Activated gamma-delta T cell (primary cell): ENCODE results near the gene KCNT1.

ENCODE experiments used
- DNase-seq: peaks from one replicate; lab custom pipeline; 2025; lab: John Stamatoyannopoulos, UW

The KCNT1 gene

GRCh38 chr9:135700525-135700924, 1.5 kb upstream of the KCNT1 start:
- no peak for DNase-seq

GRCh38 chr9:135701067-135701958, 672 bp upstream of the KCNT1 start:
- no peak for DNase-seq

- no peak for DNase-seq
Measured at GRCh38 chr9:135703726-135704125, 1.7 kb downstream of the KCNT1 start.

GRCh38 chr9:135704483-135704882, 2.5 kb downstream of the KCNT1 start:
- DNase-seq: no peak

GRCh38 chr9:135705376-135705775, 3.4 kb downstream of the KCNT1 start:
- DNase-seq: no peak

- DNase-seq: no peak
Measured at GRCh38 chr9:135706288-135706687, 4.3 kb downstream of the KCNT1 start.

GRCh38 chr9:135707252-135708138, 5.5 kb downstream of the KCNT1 start:
- DNase-seq: no peak

GRCh38 chr9:135708164-135708563, 6.2 kb downstream of the KCNT1 start:
- no peak for DNase-seq

- DNase-seq: no peak
Measured at GRCh38 chr9:135711391-135711790, 9.4 kb downstream of the KCNT1 start.

- no peak for DNase-seq
Measured at GRCh38 chr9:135711881-135712280, 9.9 kb downstream of the KCNT1 start.

- no peak for DNase-seq
Measured at GRCh38 chr9:135712613-135713295, 10.8 kb downstream of the KCNT1 start.

GRCh38 chr9:135714242-135715055, 12.5 kb downstream of the KCNT1 start:
- no peak for DNase-seq

GRCh38 chr9:135715056-135715595, 13.1 kb downstream of the KCNT1 start:
- no peak for DNase-seq

GRCh38 chr9:135716045-135716444, 14.1 kb downstream of the KCNT1 start:
- DNase-seq: no peak

GRCh38 chr9:135717410-135717809, 15.4 kb downstream of the KCNT1 start:
- no peak for DNase-seq

- no peak for DNase-seq
Measured at GRCh38 chr9:135718616-135719015, 16.6 kb downstream of the KCNT1 start.

- DNase-seq: no peak
Measured at GRCh38 chr9:135719472-135719871, 17.5 kb downstream of the KCNT1 start.

- no peak for DNase-seq
Measured at GRCh38 chr9:135722365-135722764, 20.4 kb downstream of the KCNT1 start.

- DNase-seq: no peak
Measured at GRCh38 chr9:135724186-135724787, 22.3 kb downstream of the KCNT1 start.

- DNase-seq: no peak
Measured at GRCh38 chr9:135726138-135726853, 24.3 kb downstream of the KCNT1 start.
